Measurements from ENCODE around the gene WNT3.

The WNT3 gene

DNA sequence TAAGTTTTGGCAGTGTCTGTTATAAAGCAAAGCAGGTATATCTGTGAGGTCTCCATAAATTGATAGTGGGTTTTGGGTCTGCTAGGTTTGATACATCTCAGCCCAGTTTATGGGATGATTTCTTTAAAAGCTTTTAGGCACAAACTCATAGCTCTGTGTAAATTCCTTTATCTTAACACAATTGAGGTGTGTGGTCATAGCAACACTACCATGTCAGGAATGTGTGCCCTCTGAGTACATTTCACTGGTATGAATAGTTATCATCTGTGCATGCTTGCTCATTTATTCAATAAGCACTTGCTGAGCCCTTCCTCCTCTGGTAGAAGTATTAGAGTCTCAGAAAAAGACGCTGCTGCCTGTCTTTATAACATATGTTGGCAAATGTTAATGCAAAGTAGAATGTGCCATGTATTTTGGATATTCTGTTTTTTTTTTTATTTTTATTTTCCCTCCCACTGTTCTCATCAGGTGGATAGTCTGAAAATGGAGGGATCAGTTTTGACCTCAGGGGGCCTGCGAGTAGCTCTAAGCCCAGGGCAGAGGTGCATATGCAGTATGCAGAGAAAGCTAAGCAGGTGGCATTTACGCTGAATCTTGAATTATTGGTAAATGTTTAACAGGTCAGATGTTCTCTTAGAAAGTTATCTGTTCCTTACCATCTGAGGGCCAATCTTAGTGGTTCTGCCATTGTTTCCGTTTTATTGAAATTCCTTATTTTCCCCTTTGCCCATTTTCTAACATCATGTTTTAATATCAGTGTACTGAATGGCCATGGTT is 90.7 kb downstream of the WNT3 start:
- DNase-seq, result no peak

DNA sequence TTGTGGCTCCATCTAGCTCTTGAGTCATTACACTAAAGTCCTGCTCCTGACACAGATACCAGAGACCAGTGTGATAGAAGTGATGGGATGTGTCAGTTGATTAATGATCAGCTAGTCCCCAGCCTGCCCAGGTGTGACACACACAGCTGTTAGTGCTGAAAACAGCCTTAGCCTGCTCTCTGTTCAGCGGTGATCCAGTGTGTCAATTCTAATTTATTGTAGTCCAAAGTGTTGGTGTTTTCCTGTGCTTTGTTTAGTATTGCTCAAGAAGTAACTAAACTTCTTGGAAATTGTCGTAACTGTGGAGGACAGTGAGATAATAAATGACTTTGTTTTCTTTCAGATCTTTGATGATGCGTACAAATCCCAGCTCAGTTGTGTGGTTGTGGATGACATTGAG is 92.3 kb downstream of the WNT3 start:
- DNase-seq, result no peak

DNA sequence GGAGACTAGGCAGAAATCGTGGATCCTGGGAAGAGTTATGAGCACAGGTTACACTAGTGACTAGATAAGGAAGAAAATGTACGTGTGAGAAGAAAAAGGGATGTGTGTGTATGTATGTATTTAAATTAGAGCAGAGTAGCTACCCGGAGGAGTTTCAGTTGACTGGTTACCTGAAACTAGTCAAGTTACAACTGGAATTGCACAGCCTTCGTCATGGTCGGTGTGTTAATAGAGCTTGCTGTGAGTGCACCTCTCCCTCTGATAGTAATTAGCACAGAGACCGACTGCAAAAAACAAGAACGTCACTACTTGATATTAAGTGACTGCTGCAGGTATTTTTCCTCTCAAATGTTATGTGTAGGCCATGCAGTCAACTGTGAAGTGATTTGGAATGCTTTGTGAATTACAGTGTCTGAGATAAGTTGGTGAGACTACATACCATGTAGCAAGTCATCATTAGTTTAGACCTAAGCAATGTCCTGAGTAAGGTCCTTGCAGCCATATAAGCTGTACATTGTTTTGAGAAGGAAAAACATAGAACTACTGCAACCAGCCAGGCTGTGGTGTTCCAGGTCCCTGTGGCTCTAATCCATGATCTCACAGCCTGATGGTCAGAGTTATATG is 95.7 kb downstream of the WNT3 start:
- no peak for DNase-seq

DNA sequence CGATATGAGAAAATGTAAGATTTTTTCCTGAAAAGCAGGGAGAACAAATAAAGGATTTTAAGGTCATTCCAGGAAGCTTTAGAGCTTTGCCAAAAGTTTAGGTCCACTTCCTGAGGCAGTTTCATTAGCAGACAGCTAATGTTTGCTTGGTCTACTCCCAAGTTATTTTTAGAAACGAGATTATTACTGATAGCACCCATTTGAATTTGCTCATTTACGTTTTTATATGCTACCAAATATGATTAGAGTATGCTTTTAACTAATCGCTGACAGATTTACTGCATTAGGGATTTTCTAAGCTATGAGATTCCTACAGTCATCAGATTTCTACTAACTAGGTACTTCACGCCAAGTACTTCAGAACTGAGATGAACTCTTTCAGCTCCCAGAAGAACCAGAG is 98.1 kb downstream of the WNT3 start:
- no peak for DNase-seq

DNA sequence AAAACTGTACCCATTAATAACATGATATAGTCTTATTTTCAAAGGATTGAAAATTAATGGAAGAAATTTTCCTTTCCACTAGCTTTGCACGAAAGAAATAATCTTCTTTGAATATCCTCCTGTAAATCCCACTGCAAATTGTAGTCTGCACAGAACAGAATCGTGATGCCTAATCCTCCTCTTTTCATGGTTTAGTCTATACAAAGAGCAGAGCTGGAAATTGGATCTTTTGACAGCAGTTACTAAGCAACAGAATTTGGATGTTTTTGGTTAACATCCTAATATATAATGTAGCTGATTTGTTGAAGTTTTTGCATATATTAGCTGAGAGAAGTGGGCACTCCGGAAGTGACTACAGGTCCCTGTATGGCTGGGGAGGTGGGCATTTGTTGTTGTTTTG is 98.6 kb downstream of the WNT3 start:
- no peak for DNase-seq

DNA sequence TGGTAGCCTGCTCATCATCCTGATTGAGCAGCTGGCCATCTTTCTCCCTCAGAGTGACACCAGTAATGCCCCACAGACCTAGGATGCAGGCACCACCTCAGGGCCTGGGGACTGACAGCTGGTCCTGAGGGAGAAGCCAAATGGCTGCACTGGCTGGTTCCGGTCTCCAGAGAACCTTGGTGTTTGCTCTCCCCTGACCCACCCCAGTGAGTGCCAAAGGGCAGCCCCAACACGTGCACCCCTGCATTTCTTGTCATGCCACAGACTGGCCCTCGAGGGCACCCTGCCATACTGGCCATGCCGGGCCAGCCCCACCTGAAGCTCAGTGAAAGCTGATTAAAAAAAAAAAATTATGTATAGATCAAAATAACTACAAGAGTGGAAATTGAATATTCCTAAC is 100.5 kb downstream of the WNT3 start:
- no peak for DNase-seq

All from central memory CD4-positive, alpha-beta T cell (primary cell).